Measurements from ENCODE around the gene CMSS1. TPM values are rescaled to one million over a fixed set of nuclear protein-coding genes. Genes with fewer than 3 reads are reported as not detected.

CMSS1 gene
- polyA plus RNA-seq, 1 donor from 2014 or later: 31.8 TPM

DNA sequence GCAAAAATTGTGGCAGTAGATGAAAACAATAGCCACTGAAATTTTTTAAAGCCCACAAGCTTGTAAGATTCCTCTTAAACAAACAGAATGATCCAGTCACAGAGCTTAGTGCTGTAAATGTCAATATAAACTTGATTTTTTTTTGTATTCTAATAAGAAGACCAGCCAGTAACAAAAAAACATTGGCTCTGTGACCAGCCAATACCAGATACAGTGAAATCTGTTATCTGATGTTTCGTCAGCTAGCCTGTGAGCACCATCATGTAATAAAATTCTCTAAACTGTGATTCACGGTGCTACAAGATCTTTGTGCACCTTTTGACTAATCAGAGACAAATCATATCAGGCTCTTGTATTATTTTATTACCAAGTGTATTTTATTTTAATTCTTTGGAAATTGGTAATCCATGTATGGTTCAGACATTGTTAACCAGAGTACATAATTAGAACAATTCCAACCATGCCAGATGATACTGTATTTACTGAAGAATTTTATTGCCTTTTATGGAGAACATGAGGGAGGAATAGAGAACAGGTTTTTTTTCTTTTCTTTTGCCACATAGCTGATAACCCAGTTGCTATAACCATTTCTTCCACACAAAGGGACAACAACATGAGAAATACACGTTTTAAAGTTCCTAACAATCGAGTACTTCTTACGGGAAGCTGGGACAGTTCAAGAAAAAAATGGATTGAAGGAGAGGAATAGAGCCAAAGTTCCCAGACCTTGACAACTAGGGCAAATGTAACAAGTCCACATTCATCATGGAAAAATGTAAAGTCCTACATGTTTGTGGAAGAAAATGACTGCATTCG, 224.7 kb downstream of the CMSS1 start:
- no peak overlapping the region for H3K27ac ChIP-seq (ENCODE audit: low read length)
- no peak overlapping the region for H3K9ac ChIP-seq (ENCODE audit: low read length)
- H4K20me1 ChIP-seq (ENCODE audit: insufficient read depth): no peaks in the 10 kb centered on the region
- no peaks in the 10 kb centered on the region for H3K36me3 ChIP-seq (ENCODE audit: insufficient read depth, low read length)
- H3K4me3 ChIP-seq (ENCODE audit: low read length): no peak overlapping the region
- no peaks in the 10 kb centered on the region for H3K79me2 ChIP-seq (replicated peaks; ENCODE audit: insufficient read depth, low read length)
- no peak overlapping the region for H3K4me2 ChIP-seq (ENCODE audit: low read length)
- H3K27me3 ChIP-seq (ENCODE audit: insufficient read depth, low read depth, low read length): no peaks in the 10 kb centered on the region
- no peaks in the 10 kb centered on the region for H3K9me3 ChIP-seq (ENCODE audit: low read length)
- no peaks in the 10 kb centered on the region for H3K9me2 ChIP-seq (ENCODE audit: insufficient read depth, low read length)
- H2AFZ ChIP-seq (ENCODE audit: low read depth, low read length): no peak overlapping the region
- TF ChIP-seq, protein P1, sequence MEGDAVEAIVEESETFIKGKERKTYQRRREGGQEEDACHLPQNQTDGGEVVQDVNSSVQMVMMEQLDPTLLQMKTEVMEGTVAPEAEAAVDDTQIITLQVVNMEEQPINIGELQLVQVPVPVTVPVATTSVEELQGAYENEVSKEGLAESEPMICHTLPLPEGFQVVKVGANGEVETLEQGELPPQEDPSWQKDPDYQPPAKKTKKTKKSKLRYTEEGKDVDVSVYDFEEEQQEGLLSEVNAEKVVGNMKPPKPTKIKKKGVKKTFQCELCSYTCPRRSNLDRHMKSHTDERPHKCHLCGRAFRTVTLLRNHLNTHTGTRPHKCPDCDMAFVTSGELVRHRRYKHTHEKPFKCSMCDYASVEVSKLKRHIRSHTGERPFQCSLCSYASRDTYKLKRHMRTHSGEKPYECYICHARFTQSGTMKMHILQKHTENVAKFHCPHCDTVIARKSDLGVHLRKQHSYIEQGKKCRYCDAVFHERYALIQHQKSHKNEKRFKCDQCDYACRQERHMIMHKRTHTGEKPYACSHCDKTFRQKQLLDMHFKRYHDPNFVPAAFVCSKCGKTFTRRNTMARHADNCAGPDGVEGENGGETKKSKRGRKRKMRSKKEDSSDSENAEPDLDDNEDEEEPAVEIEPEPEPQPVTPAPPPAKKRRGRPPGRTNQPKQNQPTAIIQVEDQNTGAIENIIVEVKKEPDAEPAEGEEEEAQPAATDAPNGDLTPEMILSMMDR (IDR thresholded peaks at IDR 0.05; ENCODE audit: poor library complexity, severe bottlenecking): no peak
- TF ChIP-seq, protein P2, sequence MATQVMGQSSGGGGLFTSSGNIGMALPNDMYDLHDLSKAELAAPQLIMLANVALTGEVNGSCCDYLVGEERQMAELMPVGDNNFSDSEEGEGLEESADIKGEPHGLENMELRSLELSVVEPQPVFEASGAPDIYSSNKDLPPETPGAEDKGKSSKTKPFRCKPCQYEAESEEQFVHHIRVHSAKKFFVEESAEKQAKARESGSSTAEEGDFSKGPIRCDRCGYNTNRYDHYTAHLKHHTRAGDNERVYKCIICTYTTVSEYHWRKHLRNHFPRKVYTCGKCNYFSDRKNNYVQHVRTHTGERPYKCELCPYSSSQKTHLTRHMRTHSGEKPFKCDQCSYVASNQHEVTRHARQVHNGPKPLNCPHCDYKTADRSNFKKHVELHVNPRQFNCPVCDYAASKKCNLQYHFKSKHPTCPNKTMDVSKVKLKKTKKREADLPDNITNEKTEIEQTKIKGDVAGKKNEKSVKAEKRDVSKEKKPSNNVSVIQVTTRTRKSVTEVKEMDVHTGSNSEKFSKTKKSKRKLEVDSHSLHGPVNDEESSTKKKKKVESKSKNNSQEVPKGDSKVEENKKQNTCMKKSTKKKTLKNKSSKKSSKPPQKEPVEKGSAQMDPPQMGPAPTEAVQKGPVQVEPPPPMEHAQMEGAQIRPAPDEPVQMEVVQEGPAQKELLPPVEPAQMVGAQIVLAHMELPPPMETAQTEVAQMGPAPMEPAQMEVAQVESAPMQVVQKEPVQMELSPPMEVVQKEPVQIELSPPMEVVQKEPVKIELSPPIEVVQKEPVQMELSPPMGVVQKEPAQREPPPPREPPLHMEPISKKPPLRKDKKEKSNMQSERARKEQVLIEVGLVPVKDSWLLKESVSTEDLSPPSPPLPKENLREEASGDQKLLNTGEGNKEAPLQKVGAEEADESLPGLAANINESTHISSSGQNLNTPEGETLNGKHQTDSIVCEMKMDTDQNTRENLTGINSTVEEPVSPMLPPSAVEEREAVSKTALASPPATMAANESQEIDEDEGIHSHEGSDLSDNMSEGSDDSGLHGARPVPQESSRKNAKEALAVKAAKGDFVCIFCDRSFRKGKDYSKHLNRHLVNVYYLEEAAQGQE (IDR thresholded peaks at IDR 0.05; ENCODE audit: borderline replicate concordance): no peak
- TF ChIP-seq MXI1 (conservative IDR thresholded peaks at IDR 0.05; ENCODE audit: poor library complexity, severe bottlenecking): no peak
- TF ChIP-seq RAD21 (conservative IDR thresholded peaks at IDR 0.05): no peak
- no peak for TF ChIP-seq POLR2AphosphoS5 (IDR thresholded peaks at IDR 0.05)
- no peak for TF ChIP-seq SMC3 (conservative IDR thresholded peaks at IDR 0.05; ENCODE audit: poor library complexity)
- no peak for TF ChIP-seq TAF1 (IDR thresholded peaks at IDR 0.05; ENCODE audit: low read depth)
- no peak for TF ChIP-seq EP300 (conservative IDR thresholded peaks at IDR 0.05; ENCODE audit: poor library complexity, severe bottlenecking)
- TF ChIP-seq EZH2 (IDR thresholded peaks at IDR 0.05; ENCODE audit: borderline replicate concordance, insufficient read depth, low read length, poor library complexity, severe bottlenecking): no peak
- no peaks in the 10 kb centered on the region for H3F3A ChIP-seq (ENCODE audit: insufficient read depth, low read length, poor library complexity, severe bottlenecking)

DNA sequence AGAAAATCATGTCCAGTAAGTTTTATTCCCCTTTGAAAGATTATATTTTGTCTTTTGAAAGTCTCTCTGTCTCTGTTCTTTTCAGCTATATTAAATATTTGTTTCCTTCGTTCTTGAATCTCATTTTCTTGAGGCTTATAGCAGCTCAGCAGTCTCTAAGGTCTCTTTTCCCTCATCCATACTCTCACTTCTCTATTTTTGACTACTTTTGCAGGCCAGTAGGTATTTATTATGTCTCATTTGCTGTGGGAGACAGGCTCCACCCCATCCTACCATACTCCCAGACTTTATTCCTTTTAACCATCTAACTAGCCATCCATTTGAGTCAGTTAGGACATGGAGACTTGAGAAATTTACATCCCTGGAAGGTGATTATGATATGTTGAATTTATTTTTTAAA, 225.6 kb downstream of the CMSS1 start:
- no peaks in the 10 kb centered on the region for H3K9me2 ChIP-seq (ENCODE audit: insufficient read depth, low read length)
- H3K27me3 ChIP-seq (ENCODE audit: insufficient read depth, low read depth, low read length): no peaks in the 10 kb centered on the region
- no peak overlapping the region for H3K4me2 ChIP-seq (ENCODE audit: low read length)
- no peaks in the 10 kb centered on the region for H3K9me3 ChIP-seq (ENCODE audit: low read length)
- no peak overlapping the region for H3K27ac ChIP-seq (ENCODE audit: low read length)
- no peak for TF ChIP-seq TAF1 (IDR thresholded peaks at IDR 0.05; ENCODE audit: low read depth)
- TF ChIP-seq EZH2 (IDR thresholded peaks at IDR 0.05; ENCODE audit: borderline replicate concordance, insufficient read depth, low read length, poor library complexity, severe bottlenecking): no peak
- TF ChIP-seq POLR2AphosphoS5 (IDR thresholded peaks at IDR 0.05): no peak
- no peak for TF ChIP-seq RAD21 (conservative IDR thresholded peaks at IDR 0.05)
- TF ChIP-seq, protein P1 (IDR thresholded peaks at IDR 0.05; ENCODE audit: poor library complexity, severe bottlenecking): no peak
- TF ChIP-seq, protein P2 (IDR thresholded peaks at IDR 0.05; ENCODE audit: borderline replicate concordance): no peak
- TF ChIP-seq EP300 (conservative IDR thresholded peaks at IDR 0.05; ENCODE audit: poor library complexity, severe bottlenecking): no peak
- TF ChIP-seq SMC3 (conservative IDR thresholded peaks at IDR 0.05; ENCODE audit: poor library complexity): no peak
- TF ChIP-seq MXI1 (conservative IDR thresholded peaks at IDR 0.05; ENCODE audit: poor library complexity, severe bottlenecking): no peak
- no peak overlapping the region for H3K4me3 ChIP-seq (ENCODE audit: low read length)
- H3K9ac ChIP-seq (ENCODE audit: low read length): no peak overlapping the region
- no peaks in the 10 kb centered on the region for H3K79me2 ChIP-seq (replicated peaks; ENCODE audit: insufficient read depth, low read length)
- no peaks in the 10 kb centered on the region for H4K20me1 ChIP-seq (ENCODE audit: insufficient read depth)
- no peaks in the 10 kb centered on the region for H3F3A ChIP-seq (ENCODE audit: insufficient read depth, low read length, poor library complexity, severe bottlenecking)
- H3K36me3 ChIP-seq (ENCODE audit: insufficient read depth, low read length): no peaks in the 10 kb centered on the region
- no peak overlapping the region for H2AFZ ChIP-seq (ENCODE audit: low read depth, low read length)
